Stimulated activated CD8-positive, alpha-beta memory T cell treated with anti-CD3 and anti-CD28 coated beads, Interleukin-4, amount 100 ng/mL, for 4 hours (primary cell): Measurements from ENCODE around the gene FCGR3A.
"Not testable (repeated sequence)": the region's sequence is repeated elsewhere in the genome, so short reads cannot be mapped to it uniquely, and the experiment has no call there.

Experiments
- DNase-seq, 2 donors: peaks; one replicate each; pipeline ENCODE4 v3.0.0-alpha.2; 2020; ENCODE audit warnings: low read depth in 2 of 2, low spot score in 1 of 2

Gene FCGR3A

DNA sequence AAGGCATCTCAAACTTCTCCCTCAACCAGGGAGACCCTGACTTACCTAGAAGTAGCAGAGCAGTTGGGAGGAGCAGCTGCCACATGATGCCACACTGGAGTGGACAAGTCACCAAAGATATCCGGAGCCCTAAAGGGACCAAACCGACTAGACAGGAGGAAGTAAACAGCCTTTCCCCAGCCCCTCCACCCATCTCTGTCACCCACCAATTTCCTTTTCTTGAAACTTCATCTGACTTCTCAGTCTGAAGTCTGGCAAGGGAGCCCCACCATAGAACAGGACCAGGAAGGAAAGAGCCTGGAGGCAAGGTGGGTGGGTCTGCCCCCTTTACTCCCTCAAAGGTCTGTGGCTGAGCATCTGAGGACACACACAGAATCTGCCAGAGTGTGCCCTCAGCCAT, at the start of gene FCGR3A:
Gene FCGR3A (minus strand): TSS at position 167 of the 400 bp plus-strand sequence. CDS start 82 bp downstream, at position 85.
- DNase-seq, result no peak

- not testable (repeated sequence) for DNase-seq
Observed at GRCh38 chr1:161597077-161597476, 47.5 kb upstream of the FCGR3A start.

GRCh38 chr1:161595583-161595982, 46.0 kb upstream of the FCGR3A start:
- not testable (repeated sequence) for DNase-seq

- DNase-seq, result not testable (repeated sequence)
Observed at GRCh38 chr1:161595173-161595572, 45.6 kb upstream of the FCGR3A start.

DNA sequence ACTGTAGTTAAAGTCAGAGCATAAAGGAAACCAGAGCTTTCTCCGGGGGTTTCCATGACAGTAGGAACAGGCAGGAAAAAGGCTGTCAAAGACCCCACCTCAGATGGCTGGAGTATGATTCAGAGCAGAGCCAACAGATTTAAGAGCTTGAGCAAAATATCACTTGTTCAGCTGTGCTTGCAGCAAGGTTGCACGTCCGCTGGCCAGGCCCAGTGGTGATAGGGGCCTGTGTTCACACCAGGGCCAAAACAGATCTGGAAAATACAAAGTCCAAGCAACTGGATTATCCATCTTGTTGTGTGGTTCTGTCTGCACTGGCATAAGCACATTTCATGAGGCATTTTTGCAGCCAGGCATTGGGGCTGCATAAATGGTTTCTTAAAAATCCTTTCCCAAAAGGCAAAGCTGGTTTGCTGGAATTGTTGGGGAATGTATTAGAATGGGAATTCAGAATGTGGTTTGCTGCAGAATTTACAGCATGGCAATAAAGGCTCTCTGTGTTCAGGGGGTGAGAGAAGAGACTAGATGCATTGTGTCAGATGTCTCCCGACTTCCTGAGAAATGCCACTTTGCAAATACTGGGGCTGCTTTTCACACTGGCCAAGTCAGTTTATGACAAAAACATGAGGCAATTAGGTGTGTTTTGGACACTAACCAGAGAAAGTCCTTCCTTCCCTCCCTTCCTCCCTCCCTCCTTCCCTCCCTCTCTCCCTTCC, 44.8 kb upstream of the FCGR3A start:
- DNase-seq, result not testable (repeated sequence)

GRCh38 chr1:161593092-161593755, 43.6 kb upstream of the FCGR3A start:
- not testable (repeated sequence) for DNase-seq

DNA sequence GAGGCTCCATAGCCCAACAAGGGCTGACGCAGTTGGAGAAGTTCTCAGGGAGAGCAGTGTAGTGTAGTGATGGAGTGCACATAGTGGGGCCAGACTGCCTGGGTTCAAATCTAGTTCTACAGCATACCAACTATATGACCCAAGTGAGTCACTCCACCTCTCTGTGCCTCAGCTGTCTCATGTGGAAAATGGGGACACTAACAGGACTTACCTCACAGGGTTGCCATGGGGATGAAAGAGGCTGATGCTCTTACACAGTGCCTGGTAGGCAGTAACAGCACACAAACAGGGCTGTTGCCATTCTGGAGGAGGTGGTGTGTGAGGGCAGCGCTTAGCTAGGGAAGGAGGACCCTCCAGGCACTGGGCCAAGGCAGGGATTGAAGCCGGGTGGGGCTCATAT, 43.0 kb upstream of the FCGR3A start:
- DNase-seq, result not testable (repeated sequence)

DNA sequence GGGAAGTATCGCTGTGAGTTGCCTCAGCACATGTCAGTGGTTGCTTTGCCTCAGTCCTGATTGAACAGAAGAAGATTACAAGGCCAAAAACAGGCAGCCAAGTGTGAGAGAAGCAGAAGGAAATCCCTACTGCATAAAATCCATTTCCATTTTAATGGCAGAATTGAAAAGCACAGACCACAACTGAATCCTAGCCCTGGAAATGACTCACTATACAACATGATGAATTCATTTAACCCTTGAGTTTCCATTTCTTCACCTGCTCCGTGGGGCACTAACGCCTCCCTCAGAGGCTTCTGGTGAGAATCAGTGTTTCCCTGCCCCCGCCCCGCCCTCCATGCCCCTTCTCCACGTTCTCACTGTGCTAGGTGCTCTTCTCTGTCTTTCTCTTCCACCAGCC, 40.3 kb upstream of the FCGR3A start:
- not testable (repeated sequence) for DNase-seq

GRCh38 chr1:161589365-161589764, 39.7 kb upstream of the FCGR3A start:
- DNase-seq, result not testable (repeated sequence)

GRCh38 chr1:161588596-161588995, 39.0 kb upstream of the FCGR3A start:
- not testable (repeated sequence) for DNase-seq

- DNase-seq, result not testable (repeated sequence)
Observed at GRCh38 chr1:161582882-161583281, 33.3 kb upstream of the FCGR3A start.

DNA sequence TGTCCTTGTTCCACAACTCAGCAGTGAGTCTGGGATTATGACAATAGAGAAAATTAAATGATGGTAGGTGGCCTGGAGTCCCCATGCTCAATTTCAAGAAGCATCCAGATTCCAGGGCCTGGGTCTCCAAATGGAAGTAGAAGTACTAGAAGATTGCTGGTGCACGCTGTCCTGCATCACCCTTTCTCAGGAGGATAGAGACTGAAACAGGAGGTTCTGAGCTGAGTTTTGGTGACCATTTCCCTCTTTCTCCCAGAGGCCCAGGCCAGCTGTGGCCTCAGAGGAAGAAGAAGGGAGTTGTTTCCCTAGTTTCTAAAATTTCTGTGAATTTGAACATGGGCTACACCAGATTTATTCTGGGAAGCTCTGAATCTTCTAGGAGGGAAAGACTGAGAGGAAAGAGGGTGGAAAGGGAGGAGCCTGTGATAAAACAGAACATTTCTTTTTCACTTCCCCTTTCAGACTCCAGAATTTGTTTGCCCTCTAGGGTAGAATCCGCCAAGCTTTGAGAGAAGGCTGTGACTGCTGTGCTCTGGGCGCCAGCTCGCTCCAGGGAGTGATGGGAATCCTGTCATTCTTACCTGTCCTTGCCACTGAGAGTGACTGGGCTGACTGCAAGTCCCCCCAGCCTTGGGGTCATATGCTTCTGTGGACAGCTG, 31.4 kb upstream of the FCGR3A start:
- not testable (repeated sequence) for DNase-seq

- not testable (repeated sequence) for DNase-seq
Observed at GRCh38 chr1:161579856-161580507, 30.4 kb upstream of the FCGR3A start.

DNA sequence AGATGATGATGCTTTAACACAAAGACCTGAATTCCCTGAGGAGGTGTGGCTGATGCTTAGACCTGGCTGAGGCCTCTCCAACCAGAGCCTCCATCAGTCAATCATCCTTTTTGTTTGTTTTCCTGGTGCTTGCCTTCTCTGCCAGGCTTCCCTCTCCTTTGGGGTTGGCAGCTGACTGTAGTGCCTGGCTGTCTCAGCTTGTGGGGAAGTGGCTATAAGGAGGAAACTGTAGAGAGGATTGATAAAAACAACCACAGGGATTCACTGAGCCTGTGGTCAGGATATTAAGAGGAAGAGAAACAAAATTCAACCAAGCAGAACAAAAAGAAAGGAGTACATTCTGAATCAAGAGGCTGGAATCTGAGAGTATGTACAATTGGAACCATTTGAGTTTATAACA, 27.1 kb upstream of the FCGR3A start:
- DNase-seq, result not testable (repeated sequence)

GRCh38 chr1:161571703-161572102, 22.1 kb upstream of the FCGR3A start:
- not testable (repeated sequence) for DNase-seq

- DNase-seq, result not testable (repeated sequence)
Observed at GRCh38 chr1:161566602-161566960, 17.0 kb upstream of the FCGR3A start.

DNA sequence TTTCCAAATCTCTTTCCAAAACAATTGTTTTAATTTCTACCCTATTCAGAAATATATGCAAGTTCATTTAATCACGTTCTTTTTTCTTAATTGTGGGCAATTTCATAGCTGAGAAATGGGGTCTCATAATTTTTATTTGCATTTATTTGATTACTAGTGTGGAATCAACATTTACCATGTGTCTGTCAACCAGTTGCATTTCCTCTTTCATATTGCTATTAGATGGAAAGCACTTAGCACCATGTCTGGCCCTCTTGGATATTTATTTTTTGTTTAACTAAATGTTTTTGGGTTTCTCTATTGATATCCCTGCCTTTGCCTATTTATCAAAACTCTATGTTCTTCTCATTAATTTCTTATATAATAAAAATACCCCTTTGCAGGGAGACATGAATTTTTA, 13.9 kb upstream of the FCGR3A start:
- not testable (repeated sequence) for DNase-seq

GRCh38 chr1:161562441-161562840, 12.8 kb upstream of the FCGR3A start:
- not testable (repeated sequence) for DNase-seq

DNA sequence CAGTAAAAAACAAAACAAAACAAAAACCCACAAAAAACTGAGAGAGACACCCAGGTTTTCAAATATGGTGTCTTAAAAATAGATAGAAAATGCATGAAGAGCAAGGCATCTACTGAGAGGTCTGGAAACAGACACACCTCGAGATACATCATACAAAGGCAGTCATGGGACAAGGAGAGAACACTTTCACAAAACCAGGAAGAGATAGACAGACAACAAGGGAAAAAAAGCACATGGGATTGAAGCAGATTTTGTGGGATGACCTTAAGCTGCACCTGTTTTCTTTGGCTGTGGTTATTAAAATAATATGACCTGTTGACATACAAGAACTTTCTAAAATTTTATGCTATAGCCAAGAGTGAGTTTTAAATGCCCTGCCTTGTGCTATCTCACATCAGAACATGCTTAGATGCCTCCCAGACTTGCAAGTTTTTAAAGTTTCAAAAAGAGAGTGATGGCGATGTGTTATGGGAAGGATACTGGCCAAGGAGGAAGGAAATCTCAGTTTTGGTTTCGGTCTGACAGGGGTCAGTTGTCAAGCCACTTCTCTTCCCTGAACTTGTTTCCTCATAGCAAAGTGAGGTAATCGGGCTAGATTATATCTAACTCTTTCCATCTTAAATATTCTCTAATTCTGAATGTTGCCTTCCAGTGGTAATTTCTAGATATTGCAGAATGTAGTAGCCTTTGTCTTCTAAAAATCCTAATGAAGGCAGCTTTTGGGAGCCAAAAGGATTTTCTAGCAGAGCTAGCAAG, 11.5 kb upstream of the FCGR3A start:
- not testable (repeated sequence) for DNase-seq
